Activated naive CD4-positive, alpha-beta T cell treated with anti-CD3 and anti-CD28 coated beads, Interleukin-2, amount 50 U/mL, for 72 hours (primary cell): ENCODE results near the gene MMRN2. TPM values are rescaled to one million over a fixed set of nuclear protein-coding genes. Genes with fewer than 3 reads are reported as not detected.
"Not testable (repeated sequence)": the region's sequence is repeated elsewhere in the genome, so short reads cannot be mapped to it uniquely, and the experiment has no call there.

Experiments
- ATAC-seq, 2 donors: fragments of 150-1000 bp; cut with Tn5 transposase; 2 replicates each; pipeline ENCODE4 v1.10.0; 2021; ENCODE audit warnings: mild to moderate bottlenecking in 2 of 2, moderate library complexity in 2 of 2
- DNase-seq, 2 donors: peaks; one replicate each; pipeline ENCODE4 v3.0.0; 2021 to 2022; ENCODE audit warnings: low spot score in 2 of 2
- H3K27ac Mint-ChIP-seq, 2 donors: one replicate each; pipeline ENCODE4 v1.8.0; 2022; ENCODE audit warnings: mild to moderate bottlenecking in 2 of 2, mixed read lengths in 2 of 2
- H3K36me3 Mint-ChIP-seq, 2 donors: one replicate each; pipeline ENCODE4 v1.8.0; 2022; ENCODE audit warnings: mixed read lengths in 2 of 2
- H3K9me3 Mint-ChIP-seq, 2 donors: one replicate each; pipeline ENCODE4 v1.8.0; 2022; ENCODE audit warnings: mixed read lengths in 2 of 2
- total RNA-seq, 2 donors: library from RNA; stranded (reverse); gene quantifications; one replicate each; pipeline ENCODE4 v1.2.3, GENCODE V29; 2022

MMRN2 gene, protein sequence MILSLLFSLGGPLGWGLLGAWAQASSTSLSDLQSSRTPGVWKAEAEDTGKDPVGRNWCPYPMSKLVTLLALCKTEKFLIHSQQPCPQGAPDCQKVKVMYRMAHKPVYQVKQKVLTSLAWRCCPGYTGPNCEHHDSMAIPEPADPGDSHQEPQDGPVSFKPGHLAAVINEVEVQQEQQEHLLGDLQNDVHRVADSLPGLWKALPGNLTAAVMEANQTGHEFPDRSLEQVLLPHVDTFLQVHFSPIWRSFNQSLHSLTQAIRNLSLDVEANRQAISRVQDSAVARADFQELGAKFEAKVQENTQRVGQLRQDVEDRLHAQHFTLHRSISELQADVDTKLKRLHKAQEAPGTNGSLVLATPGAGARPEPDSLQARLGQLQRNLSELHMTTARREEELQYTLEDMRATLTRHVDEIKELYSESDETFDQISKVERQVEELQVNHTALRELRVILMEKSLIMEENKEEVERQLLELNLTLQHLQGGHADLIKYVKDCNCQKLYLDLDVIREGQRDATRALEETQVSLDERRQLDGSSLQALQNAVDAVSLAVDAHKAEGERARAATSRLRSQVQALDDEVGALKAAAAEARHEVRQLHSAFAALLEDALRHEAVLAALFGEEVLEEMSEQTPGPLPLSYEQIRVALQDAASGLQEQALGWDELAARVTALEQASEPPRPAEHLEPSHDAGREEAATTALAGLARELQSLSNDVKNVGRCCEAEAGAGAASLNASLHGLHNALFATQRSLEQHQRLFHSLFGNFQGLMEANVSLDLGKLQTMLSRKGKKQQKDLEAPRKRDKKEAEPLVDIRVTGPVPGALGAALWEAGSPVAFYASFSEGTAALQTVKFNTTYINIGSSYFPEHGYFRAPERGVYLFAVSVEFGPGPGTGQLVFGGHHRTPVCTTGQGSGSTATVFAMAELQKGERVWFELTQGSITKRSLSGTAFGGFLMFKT
- not detected for total RNA-seq

DNA sequence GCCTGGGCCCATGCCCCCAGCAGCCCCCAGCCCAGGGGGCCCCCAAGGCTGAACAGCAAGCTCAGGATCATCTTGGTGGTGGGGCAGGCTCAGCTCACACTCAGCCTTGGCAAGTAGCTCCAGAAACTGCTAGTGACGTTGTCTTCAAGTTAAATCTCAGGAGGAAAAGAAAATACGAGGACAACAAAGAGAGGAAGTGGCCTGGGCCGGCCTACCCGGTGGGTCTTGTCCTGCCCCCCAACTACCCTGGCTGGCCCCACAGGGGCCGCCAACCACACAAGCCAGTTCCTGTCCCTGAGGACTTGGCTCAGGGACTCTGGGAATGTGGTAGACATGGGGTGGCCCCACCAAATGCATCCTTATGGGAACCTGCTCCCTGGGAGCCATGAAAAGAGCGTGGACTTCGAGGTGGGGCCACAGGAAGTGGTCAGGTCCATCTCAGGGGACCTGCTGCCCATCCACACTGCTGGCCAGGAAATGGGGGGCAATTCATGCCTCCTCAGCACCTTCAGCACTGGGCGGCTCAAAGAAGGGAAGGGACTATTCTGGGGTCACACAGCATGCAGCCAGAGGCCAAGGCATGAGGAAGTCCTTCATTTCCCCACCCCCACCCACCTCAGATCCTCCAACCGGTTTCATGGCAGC is at the start of gene MMRN2:
Gene MMRN2 (minus strand): TSS at position 145 of the 645 bp plus-strand sequence. CDS start 74 bp downstream, at position 71.
- DNase-seq (no peak), ATAC-seq (no peak)
- Mint-ChIP-seq H3K27ac (no peak within 1 kb of the TSS), H3K9me3 (no peaks in the 10 kb centered on the region), H3K36me3 (peaks cover 0 to under 1% of the 10 kb centered on the region in 2 donors)

DNA sequence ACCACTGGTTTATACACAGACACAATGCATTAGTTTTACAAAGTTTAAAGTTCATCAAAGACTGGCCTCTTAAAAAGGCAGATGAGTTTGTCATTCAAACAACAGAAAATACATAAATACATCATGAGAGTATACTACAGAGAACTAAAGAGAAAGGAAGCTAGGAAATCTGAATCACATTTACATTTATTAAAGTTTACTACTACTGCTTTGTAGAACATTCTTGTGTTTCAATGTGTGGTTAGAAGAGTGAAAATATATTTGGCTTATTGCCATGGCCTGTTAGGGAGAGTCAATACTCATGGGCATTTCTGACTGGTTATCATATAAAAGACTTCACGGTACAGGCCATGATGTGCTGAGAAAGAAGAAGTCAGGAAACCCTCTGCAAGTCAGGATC is 49.7 kb upstream of the MMRN2 start:
- H3K36me3 Mint-ChIP-seq, DNase-seq, ATAC-seq, H3K9me3 Mint-ChIP-seq, H3K27ac Mint-ChIP-seq: not testable (repeated sequence)

DNA sequence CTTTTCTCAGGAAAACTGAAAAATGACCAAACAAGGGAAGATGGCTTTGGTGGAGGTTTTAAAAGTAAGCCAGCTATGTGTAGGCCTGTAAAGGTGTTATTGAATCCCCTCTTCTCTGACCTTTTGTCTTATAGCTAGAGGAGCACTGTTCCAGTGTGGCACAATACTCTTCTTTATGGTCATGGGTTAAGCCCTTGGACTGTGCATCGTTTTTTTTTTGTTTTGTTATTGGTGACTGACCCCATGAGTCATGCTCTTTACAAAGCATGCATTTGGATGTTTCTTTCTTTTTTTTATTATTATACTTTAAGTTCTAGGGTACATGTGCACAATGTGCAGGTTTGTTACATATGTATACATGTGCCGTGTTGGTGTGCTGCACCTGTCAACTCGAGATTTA is 43.1 kb upstream of the MMRN2 start:
- DNase-seq, result no peak
- Mint-ChIP-seq H3K27ac (no peak overlapping the region), H3K36me3 (no peaks in the 10 kb centered on the region), H3K9me3 (no peaks in the 10 kb centered on the region)
- ATAC-seq, result no peak

DNA sequence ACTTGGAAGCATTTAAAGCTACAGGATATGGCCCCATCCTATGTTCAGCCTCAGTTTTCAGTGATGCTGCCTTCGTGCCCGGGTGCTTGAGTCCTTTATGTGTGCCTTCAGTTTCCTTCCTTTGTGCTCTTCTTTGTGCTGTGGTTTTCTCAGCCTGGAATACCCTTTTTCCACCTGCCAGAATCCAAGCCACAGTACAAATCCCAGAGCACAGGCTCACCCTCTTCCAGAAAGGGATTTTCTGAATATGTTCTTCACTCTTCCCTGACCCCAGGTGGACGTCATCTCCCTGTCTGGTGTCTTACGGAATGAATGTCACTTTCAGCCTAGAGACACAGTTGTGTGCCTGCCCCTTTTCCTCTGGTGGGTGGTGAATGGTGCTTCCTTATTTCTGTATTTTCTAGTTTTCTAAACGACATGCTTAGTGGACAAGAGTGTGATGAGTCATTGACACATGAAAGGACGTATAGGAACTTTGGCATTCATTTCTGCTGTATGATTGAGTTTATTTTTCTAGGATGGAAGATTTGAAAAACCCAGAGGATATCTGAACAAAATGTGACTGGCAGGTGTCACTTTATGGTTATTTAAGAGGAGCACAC is 42.5 kb upstream of the MMRN2 start:
- H3K27ac Mint-ChIP-seq, ATAC-seq, DNase-seq, H3K9me3 Mint-ChIP-seq, H3K36me3 Mint-ChIP-seq: not testable (repeated sequence)

DNA sequence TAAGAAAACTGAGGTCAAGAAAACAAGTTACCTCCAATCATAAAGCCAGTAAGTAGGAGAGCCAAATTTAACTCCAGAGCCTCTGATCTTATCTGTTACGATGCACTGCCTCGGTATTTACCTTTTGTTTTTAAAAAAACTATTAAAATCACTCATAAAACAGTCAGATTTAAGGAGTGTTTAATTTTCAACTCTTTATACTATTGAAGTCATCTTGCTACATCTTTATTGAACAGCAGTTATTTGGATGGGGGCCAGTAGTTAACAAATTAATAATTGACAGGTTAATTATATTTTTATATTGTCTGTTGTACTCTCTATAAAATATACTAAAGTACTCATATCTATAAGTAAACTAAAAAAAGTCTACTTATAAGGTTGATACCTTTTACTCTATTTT is 35.5 kb upstream of the MMRN2 start:
- DNase-seq (no peak), ATAC-seq (no peak)
- Mint-ChIP-seq H3K27ac (no peak overlapping the region), H3K36me3 (no peaks in the 10 kb centered on the region), H3K9me3 (no peaks in the 10 kb centered on the region)

DNA sequence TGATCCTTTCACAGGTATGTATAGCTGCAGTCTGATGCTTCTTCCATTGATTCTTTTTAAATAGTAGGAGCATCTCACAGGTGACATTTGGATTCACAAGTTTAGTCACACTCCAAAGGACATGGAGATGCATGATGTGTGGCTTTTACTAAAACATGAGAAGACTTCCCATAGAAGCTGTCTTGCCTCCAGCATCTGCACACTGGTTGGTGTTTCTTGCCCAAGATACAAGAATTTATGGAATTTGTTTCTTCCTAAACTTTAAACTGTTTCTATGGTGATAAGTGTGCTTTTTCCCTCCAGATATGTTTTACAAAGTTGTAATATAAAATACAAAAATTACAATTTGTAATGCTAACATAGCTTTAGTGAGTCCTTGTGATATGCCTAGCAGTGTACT is 35.0 kb upstream of the MMRN2 start:
- ATAC-seq (no peak), DNase-seq (no peak)
- Mint-ChIP-seq H3K27ac (no peak overlapping the region), H3K9me3 (no peaks in the 10 kb centered on the region), H3K36me3 (no peaks in the 10 kb centered on the region)

DNA sequence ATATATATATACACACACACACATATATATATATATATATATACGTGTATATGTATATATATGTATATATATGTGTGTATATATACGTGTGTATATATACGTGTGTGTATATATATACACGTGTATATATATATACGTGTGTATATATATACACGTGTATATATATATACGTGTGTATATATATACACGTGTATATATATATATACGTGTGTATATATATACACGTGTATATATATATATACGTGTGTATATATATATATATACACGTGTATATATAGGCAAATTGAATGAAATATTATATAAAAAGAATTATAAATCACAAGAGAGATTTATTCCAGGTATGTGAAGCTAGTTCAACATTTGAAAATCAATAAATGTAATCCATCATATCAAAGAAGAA is 33.9 kb upstream of the MMRN2 start:
- ATAC-seq, H3K36me3 Mint-ChIP-seq, H3K27ac Mint-ChIP-seq, DNase-seq, H3K9me3 Mint-ChIP-seq: not testable (repeated sequence)

DNA sequence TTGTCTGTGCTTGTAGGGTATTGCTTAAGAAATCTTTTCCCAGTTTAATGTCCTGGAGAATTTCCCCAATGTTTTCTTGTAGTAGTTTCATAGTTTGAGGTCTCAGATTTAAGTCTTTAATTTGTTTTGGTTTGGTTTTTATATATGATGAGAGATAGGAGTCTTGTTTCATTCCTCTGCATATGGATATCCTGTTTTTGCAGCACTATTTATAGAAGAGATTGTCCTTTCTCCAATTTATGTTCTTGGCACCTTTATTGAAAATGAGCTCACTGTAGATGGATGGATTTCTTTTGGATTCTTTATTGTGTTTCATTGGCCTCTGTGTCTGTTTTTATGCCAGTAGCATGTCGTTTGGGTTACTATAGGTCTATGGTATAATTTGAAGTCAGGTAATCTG is 31.1 kb upstream of the MMRN2 start:
- H3K27ac Mint-ChIP-seq, result no peak overlapping the region
- H3K9me3 Mint-ChIP-seq, result no peaks in the 10 kb centered on the region
- DNase-seq (no peak), ATAC-seq (no peak)
- H3K36me3 Mint-ChIP-seq, result no peaks in the 10 kb centered on the region

DNA sequence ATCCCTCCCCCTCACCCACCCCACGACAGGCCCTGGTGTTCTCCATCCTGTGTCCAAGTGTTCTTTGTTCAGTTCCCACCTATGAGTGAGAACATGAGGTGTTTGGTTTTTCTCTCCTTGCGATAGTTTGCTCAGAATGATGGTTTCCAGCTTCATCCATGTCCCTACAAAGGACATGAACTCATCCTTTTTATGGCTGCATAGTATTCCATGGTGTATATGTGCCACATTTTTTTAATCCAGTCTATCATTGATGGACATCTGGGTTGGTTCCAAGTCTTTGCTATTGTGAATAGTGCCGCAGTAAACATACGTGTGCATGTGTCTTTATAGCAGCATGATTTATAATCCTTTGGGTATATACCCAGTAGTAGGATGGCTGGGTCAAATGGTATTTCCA is 27.1 kb upstream of the MMRN2 start:
- H3K36me3 Mint-ChIP-seq, H3K27ac Mint-ChIP-seq, ATAC-seq, DNase-seq, H3K9me3 Mint-ChIP-seq: not testable (repeated sequence)

DNA sequence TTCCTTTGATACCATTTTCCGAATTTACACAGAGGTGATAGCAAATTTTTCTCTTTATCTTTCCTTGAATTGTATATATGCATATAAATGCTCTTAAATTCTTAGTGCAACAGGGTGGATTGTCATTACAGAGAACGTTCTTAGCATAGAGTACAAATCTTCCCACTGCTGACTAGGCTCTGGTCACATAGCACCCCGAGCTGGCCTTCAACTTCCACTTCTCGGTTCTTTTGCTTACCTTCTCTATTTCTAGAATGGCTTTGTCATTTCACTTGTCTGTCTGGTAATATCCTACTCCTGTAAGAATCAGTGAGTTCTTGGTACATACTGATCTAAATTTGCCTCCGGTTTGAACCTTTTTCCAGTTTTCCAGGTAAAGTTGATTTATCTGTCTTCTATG is 24.3 kb upstream of the MMRN2 start:
- no peak for DNase-seq
- Mint-ChIP-seq H3K27ac (no peak overlapping the region), H3K9me3 (no peaks in the 10 kb centered on the region), H3K36me3 (no peaks in the 10 kb centered on the region)
- ATAC-seq, result no peak

DNA sequence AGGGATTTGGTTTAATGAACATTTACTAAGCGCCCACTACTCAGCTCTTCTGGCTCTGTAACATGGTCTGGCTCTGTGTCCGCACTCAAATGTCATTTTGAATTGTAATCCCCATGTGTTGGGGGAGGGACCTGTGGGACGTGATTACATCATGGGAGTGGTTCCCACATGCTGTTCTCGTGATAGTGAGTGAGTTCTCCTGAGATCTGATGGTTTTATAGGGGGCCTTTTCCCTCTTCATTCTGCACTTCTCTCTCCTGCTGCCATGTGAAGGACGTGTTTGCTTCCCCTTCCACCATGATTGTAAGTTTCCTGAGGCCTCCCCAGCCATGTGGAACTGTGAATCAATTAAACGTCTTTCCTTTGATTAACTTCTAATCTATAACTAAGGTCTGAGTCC is 23.6 kb upstream of the MMRN2 start:
- H3K9me3 Mint-ChIP-seq, DNase-seq, H3K27ac Mint-ChIP-seq, H3K36me3 Mint-ChIP-seq, ATAC-seq: not testable (repeated sequence)

DNA sequence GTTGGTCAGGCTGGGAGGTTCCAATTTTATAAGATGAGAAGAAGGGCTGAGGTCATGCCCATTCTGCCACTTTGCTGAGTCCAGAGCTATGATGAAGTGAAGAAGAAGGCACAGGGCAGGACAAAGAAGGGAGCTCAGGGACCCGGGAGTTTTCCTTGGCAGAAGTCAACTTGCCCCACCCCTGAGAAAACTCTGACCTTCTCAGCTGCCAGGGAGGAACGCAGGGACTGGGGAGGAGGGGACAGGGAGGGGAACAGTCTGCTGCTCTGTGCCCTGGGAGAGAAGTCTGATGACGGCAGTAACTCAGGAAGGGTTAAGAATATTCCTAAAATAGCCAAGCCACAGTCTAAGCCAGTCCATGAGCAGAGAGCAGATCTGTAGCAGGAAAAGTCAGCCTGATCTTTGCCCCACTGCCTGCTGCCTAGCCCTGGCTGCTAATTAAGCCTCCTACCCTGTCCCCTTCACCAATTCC is 22.6 kb upstream of the MMRN2 start:
- H3K9me3 Mint-ChIP-seq, result no peaks in the 10 kb centered on the region
- H3K27ac Mint-ChIP-seq, result no peak overlapping the region
- DNase-seq (no peak), ATAC-seq (no peak)
- no peaks in the 10 kb centered on the region for H3K36me3 Mint-ChIP-seq

DNA sequence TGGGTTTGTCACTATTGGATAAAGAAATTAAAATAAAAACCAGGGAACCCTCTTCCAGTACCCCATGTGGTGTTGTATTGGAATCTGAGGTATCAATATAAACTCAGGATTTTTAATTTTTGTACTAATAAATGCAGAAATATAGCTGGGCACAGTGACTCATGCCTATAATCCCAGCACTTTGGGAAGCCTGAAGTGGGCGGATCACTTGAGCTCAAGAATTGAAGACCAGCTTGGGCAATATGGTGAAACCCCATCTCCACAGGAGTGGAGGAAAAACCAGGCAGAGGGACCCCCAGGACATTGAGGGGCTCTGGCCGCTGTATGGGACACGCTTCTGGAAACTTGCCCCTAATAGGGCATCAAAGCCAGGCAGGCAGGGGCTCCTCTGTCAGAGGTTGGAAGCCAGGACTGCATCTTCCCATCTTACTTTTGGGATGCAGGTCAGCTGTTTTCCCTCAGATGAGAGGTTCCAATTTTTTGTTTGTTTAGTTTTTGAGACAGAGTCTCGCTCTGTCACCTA is 21.9 kb upstream of the MMRN2 start:
- ATAC-seq (no peak), DNase-seq (no peak)
- Mint-ChIP-seq H3K36me3 (no peaks in the 10 kb centered on the region), H3K9me3 (no peaks in the 10 kb centered on the region), H3K27ac (no peak overlapping the region)

DNA sequence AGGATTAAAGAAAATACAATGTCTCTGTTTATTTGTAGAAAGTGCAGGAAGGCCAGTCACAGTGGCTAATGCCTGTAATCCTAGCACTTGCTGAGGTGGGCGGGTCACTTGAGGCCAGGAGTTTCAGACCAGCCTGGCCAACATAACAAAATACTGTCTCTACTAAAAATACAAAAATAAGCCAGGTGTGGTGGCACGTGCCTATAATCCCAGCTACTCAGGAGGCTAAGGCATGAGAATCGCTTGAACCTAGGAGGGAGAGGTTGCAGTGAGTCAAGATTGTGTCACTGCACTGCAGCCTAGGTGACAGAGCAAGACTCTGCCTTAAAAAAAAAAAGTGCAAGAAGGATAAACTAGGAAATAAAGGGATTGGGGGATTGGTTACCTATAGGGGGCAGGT is 21.0 kb upstream of the MMRN2 start:
- ATAC-seq, H3K27ac Mint-ChIP-seq, H3K36me3 Mint-ChIP-seq, DNase-seq, H3K9me3 Mint-ChIP-seq: not testable (repeated sequence)

DNA sequence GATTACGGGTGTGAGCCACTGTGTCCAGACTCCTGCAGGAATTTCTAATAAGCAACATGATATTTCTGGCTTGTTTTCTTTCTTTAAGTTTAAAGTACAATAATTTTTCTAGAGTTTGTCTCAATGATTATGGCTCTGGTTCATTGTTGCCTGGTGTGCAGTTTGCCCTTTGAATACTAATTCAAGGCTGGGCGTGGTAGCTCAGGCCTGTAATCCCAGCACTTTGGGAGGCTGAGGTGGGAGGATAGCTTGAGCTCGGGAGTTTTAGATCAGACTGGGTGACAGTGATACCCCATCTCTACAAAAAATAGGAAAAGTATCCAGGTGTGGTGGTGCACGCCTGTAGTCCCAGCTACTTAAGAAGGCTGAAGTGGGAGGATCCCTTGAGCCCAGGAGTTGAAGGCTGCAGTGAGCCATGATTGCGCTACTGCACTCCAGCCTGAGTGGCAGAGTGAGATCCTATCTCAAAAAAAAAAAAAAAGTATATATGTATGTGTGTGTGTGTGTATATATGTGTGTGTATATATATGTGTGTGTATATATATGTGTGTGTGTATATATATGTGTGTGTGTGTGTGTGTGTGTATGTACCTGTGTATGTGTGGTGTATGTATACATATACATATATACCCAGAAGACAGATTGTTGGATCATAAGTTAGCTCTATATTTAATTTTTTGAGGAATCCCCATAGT is 19.1 kb upstream of the MMRN2 start:
- Mint-ChIP-seq H3K36me3 (no peaks in the 10 kb centered on the region), H3K27ac (no peak overlapping the region), H3K9me3 (no peaks in the 10 kb centered on the region)
- DNase-seq, result no peak
- ATAC-seq, result no peak

DNA sequence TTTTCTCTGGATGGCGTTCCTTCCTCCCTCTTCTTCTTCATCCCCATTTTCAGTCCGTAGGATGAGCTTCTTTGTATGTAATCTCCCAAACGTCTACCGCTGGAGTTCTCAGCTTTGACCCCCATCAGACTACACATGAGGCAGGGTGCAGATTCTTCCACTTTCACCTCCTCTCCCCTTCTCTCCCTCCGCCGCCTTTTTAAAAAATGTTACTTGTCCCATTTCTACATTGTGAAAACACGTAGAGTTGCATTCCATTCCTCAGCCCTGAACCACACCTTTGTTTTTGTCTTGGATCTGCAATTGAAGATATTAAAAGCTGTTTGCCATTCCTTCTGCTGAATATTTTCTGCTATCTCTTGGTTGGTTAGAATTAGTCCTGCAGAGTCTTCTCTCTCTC is 17.1 kb upstream of the MMRN2 start:
- Mint-ChIP-seq H3K36me3 (no peaks in the 10 kb centered on the region), H3K27ac (no peak overlapping the region), H3K9me3 (no peaks in the 10 kb centered on the region)
- DNase-seq (no peak), ATAC-seq (no peak)
